ENCODE measurements around the gene LRRC9.
A peak's percentile ranks its signal among the peaks of the same experiment; 100 is the strongest.
"Not testable (repeated sequence)": the region's sequence is repeated elsewhere in the genome, so short reads cannot be mapped to it uniquely, and the experiment has no call there.

The LRRC9 gene

DNA sequence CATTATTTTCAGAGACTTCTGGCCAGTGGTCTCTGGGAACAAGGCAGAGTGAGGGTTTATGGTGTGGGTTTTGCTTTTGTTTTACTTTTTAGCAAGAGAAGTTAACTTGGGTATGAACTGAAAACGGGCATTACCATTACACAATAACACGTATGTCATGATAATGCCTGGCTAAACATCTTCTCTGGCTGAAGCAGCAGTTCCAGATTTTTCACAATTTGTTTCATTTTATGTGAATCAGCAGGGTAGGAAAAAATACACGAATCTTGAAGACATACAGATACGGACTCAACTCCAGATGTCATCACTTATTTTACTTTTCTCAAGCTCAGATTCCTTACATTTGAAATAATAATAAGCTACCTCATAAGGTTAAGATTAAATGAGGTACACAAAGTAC is 169.3 kb downstream of the LRRC9 start:
- ATAC-seq (replicated peaks; ENCODE audit: extremely low read depth, poor library complexity, severe bottlenecking) (no peak), DNase-seq (ENCODE audit: low spot score in 2 of 2) (no peak)
- Mint-ChIP-seq H3K36me3 (ENCODE audit: insufficient read depth) (peaks cover 16% of the 10 kb centered on the region), H3K27me3 (no peaks in the 10 kb centered on the region), H3K27ac (ENCODE audit: low read depth) (no peak overlapping the region), H3K4me1 (peaks cover 19% of the 10 kb centered on the region), H3K4me3 (peak overlapping the region; percentile 26), H3K9me3 (no peaks in the 10 kb centered on the region)

- peak overlapping the region; percentile 84 for H3K4me3 Mint-ChIP-seq
- no peaks in the 10 kb centered on the region for H3K27me3 Mint-ChIP-seq
- peak overlapping the region; percentile 89 for H3K27ac Mint-ChIP-seq (ENCODE audit: low read depth)
- H3K4me1 Mint-ChIP-seq: peaks cover 35% of the 10 kb centered on the region
- peaks cover 16% of the 10 kb centered on the region for H3K36me3 Mint-ChIP-seq (ENCODE audit: insufficient read depth)
- H3K9me3 Mint-ChIP-seq: no peaks in the 10 kb centered on the region
- DNase-seq (ENCODE audit: low spot score in 2 of 2): no peak
- no peak for ATAC-seq (replicated peaks; ENCODE audit: extremely low read depth, poor library complexity, severe bottlenecking)
Measured at GRCh38 chr14:60090864-60091519, 171.0 kb downstream of the LRRC9 start.

DNA sequence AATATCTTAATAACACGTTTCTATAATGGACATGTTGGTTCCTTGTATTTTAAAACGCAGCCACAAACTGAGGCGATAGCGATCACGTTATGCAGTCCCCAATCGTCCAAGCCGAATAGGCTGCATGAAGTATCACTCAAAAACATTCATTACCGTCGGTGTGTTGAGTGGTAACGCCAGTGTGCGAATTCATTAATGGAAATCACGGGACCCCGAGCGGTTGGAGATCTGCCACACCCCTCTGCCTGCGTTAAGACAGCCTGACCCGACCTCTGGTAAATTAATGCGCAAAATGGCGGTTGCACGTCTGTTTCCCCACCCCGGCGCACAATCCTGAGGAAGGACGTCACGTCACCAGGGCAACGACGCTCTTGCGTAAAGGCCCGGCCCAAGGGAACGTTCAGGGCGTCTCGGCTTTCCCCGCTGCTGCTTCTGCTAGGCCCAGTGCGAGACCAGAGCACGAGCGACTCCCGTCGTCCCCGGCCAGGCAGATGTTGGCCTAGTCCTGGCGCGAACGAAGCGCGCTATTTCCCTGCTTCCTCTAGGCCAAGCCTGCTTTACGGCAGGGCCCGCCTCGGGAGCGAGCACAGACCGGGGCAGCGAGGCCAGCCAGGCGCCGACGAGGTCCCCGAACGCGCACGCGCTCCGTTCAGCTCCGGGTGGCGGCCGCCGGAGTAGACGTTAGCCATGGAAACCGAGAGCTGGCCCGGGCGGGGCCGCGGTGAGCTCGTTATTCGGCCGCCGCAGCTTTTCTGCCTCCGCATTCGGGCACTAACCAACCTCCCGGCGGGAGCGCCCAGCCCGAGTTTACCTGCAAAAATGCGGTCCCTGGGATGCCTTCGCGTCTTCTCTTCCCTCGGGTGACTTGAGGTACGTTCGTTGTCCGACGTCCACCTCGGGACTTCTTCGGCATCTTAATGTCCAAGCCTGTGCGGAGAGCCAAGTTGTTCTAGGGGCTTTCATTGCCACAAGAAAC is 171.9 kb downstream of the LRRC9 start, which contains the start of gene PCNX4:
Gene PCNX4 (plus strand): TSS at position 374 of the 976 bp plus-strand sequence. CDS start 15,716 bp downstream, outside the sequence.
- Mint-ChIP-seq H3K4me3 (peak within 1 kb of the TSS; percentile 84), H3K4me1 (peaks cover 35% of the 10 kb centered on the region), H3K27ac (ENCODE audit: low read depth) (peak within 1 kb of the TSS; percentile 89), H3K36me3 (ENCODE audit: insufficient read depth) (peaks cover 16% of the 10 kb centered on the region), H3K9me3 (no peaks in the 10 kb centered on the region), H3K27me3 (no peaks in the 10 kb centered on the region)
- ATAC-seq (replicated peaks; ENCODE audit: extremely low read depth, poor library complexity, severe bottlenecking) (peak; percentile 93), DNase-seq (ENCODE audit: low spot score in 2 of 2) (peak; percentile 87 to 91)

DNA sequence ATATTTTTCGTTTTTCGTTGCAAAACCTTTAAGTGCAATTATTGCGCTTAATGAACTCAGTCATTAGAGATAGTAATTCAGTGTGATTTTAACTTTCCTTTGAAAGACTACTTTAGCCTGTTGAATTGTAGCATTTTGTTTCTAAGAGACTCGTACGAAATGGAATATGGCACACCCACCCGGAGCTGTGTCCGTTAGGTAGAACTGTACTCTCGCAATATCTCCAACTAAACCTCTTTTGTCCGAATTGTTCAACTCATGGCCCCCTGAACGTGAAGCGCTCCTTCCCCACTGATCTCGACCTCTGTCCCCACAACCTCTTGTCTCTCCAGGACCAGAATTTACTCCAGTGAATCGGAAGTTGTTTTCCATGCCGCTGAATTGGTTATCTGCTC is 172.6 kb downstream of the LRRC9 start:
- Mint-ChIP-seq H3K4me3 (peak overlapping the region; percentile 84), H3K36me3 (ENCODE audit: insufficient read depth) (peaks cover 19% of the 10 kb centered on the region), H3K27me3 (no peaks in the 10 kb centered on the region), H3K27ac (ENCODE audit: low read depth) (peak overlapping the region; percentile 89), H3K4me1 (peaks cover 35% of the 10 kb centered on the region), H3K9me3 (no peaks in the 10 kb centered on the region)
- peak; percentile 13 for ATAC-seq (replicated peaks; ENCODE audit: extremely low read depth, poor library complexity, severe bottlenecking)
- no peak for DNase-seq (ENCODE audit: low spot score in 2 of 2)

- DNase-seq (ENCODE audit: low spot score in 2 of 2): no peak
- H3K9me3 Mint-ChIP-seq: no peaks in the 10 kb centered on the region
- H3K27me3 Mint-ChIP-seq: no peaks in the 10 kb centered on the region
- H3K4me3 Mint-ChIP-seq: peak overlapping the region; percentile 84
- H3K4me1 Mint-ChIP-seq: peaks cover 39% of the 10 kb centered on the region
- peaks cover 23% of the 10 kb centered on the region for H3K36me3 Mint-ChIP-seq (ENCODE audit: insufficient read depth)
- H3K27ac Mint-ChIP-seq (ENCODE audit: low read depth): peak overlapping the region; percentile 89
- no peak for ATAC-seq (replicated peaks; ENCODE audit: extremely low read depth, poor library complexity, severe bottlenecking)
Measured at GRCh38 chr14:60093080-60093479, 173.1 kb downstream of the LRRC9 start.

DNA sequence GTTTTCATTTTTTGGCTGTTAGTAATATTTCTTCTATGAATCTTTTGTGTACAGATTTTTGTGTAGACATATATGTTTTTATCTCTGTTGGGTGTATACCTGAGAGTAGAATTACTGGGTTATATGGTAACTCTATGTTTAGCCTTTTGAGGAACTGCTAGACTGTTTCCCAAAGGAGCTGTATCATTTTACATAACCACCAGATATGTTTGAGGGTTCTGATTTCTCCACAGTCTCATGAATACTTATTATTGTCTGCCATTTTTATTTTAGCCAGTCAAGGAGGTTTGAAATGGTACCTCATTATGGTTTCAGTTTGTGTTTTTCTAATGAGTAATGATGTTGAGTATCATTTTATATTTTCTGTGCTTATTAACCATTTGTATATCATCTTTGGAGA is 173.7 kb downstream of the LRRC9 start:
- Mint-ChIP-seq H3K4me3 (peak overlapping the region; percentile 84), H3K27ac (ENCODE audit: low read depth) (peak overlapping the region; percentile 2), H3K4me1 (peaks cover 43% of the 10 kb centered on the region), H3K27me3 (no peaks in the 10 kb centered on the region), H3K36me3 (ENCODE audit: insufficient read depth) (peaks cover 23% of the 10 kb centered on the region), H3K9me3 (no peaks in the 10 kb centered on the region)
- ATAC-seq (replicated peaks; ENCODE audit: extremely low read depth, poor library complexity, severe bottlenecking) (no peak), DNase-seq (ENCODE audit: low spot score in 2 of 2) (no peak)

- peaks cover 43% of the 10 kb centered on the region for H3K4me1 Mint-ChIP-seq
Measured at GRCh38 chr14:60094306-60094897, 174.5 kb downstream of the LRRC9 start.

GRCh38 chr14:60095231-60095630 is 175.3 kb downstream of the LRRC9 start:
- H3K4me3 Mint-ChIP-seq: peak overlapping the region; percentile 84
- H3K27ac Mint-ChIP-seq (ENCODE audit: low read depth): no peak overlapping the region
- DNase-seq (ENCODE audit: low spot score in 2 of 2): no peak
- no peaks in the 10 kb centered on the region for H3K27me3 Mint-ChIP-seq
- H3K9me3 Mint-ChIP-seq: no peaks in the 10 kb centered on the region
- no peak for ATAC-seq (replicated peaks; ENCODE audit: extremely low read depth, poor library complexity, severe bottlenecking)
- H3K36me3 Mint-ChIP-seq (ENCODE audit: insufficient read depth): peaks cover 27% of the 10 kb centered on the region
- H3K4me1 Mint-ChIP-seq: peaks cover 43% of the 10 kb centered on the region

More at GRCh38 chr14:60094306-60094897, 174.5 kb downstream of the LRRC9 start:
- ATAC-seq (replicated peaks; ENCODE audit: extremely low read depth, poor library complexity, severe bottlenecking) (no peak), DNase-seq (ENCODE audit: low spot score in 2 of 2) (no peak)
- no peaks in the 10 kb centered on the region for H3K9me3 Mint-ChIP-seq
- H3K4me3 Mint-ChIP-seq: peak overlapping the region; percentile 84
- H3K27ac Mint-ChIP-seq (ENCODE audit: low read depth): peak overlapping the region; percentile 2
- peaks cover 23% of the 10 kb centered on the region for H3K36me3 Mint-ChIP-seq (ENCODE audit: insufficient read depth)
- no peaks in the 10 kb centered on the region for H3K27me3 Mint-ChIP-seq

- peaks cover 47% of the 10 kb centered on the region for H3K4me1 Mint-ChIP-seq
- no peak for ATAC-seq (replicated peaks; ENCODE audit: extremely low read depth, poor library complexity, severe bottlenecking)
- H3K27me3 Mint-ChIP-seq: no peaks in the 10 kb centered on the region
- no peak overlapping the region for H3K4me3 Mint-ChIP-seq
- DNase-seq (ENCODE audit: low spot score in 2 of 2): no peak
- H3K36me3 Mint-ChIP-seq (ENCODE audit: insufficient read depth): peaks cover 30% of the 10 kb centered on the region
- no peaks in the 10 kb centered on the region for H3K9me3 Mint-ChIP-seq
- no peak overlapping the region for H3K27ac Mint-ChIP-seq (ENCODE audit: low read depth)
Measured at GRCh38 chr14:60095781-60096450, 176.0 kb downstream of the LRRC9 start.

- Mint-ChIP-seq H3K36me3 (ENCODE audit: insufficient read depth) (peaks cover 19% of the 10 kb centered on the region), H3K27me3 (no peaks in the 10 kb centered on the region), H3K9me3 (no peaks in the 10 kb centered on the region), H3K4me3 (no peak overlapping the region), H3K4me1 (peaks cover 50% of the 10 kb centered on the region), H3K27ac (ENCODE audit: low read depth) (no peak overlapping the region)
- ATAC-seq (replicated peaks; ENCODE audit: extremely low read depth, poor library complexity, severe bottlenecking) (no peak), DNase-seq (ENCODE audit: low spot score in 2 of 2) (no peak)
Measured at GRCh38 chr14:60097974-60098373, 178.0 kb downstream of the LRRC9 start.

DNA sequence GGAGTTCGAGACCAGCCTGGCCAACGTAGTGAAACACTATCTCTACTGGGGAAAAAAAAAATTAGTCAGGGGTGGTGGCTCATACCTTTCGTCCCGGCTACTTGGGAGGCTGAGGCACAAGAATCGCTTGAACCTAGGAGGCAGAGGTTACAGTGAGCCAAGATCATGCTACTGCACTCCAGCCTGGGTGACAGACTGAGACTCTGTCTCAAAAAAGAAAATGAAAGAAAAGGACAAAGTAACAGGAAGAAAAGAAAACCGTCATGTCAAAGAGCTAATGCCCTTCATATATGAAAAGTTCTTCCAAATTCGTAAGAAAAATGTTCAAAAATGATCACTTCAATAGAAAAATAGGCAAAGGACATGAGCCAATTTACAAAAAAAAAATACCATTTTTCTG is 179.9 kb downstream of the LRRC9 start:
- H3K9me3 Mint-ChIP-seq; DNase-seq (ENCODE audit: low spot score in 2 of 2); ATAC-seq (replicated peaks; ENCODE audit: extremely low read depth, poor library complexity, severe bottlenecking); H3K4me3 Mint-ChIP-seq; H3K27me3 Mint-ChIP-seq: not testable (repeated sequence)
- Mint-ChIP-seq H3K4me1 (peaks cover 37% of the 10 kb centered on the region), H3K36me3 (ENCODE audit: insufficient read depth) (peaks cover 17% of the 10 kb centered on the region), H3K27ac (ENCODE audit: low read depth) (peak overlapping the region; percentile 32)

DNA sequence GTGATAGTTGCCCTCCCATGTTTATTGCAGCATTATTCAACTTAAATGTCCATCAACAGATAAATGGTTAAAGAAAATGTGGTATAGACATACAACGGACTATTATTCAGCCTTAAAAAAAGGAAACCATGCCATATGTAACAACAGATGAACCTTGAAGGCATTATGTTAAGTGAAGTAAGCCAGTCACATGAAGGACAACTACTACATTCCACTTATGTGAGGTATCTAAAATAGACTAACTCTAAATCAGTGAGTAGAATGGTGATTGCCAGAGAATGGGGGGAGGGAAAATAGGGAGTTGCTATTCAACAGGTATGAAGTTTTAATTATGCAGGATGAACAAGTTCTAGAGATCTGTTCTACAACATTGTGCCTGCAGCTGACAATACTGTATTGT is 181.8 kb downstream of the LRRC9 start:
- Mint-ChIP-seq H3K36me3 (ENCODE audit: insufficient read depth) (peaks cover 17% of the 10 kb centered on the region), H3K27ac (ENCODE audit: low read depth) (no peak overlapping the region), H3K4me1 (peaks cover 27% of the 10 kb centered on the region), H3K4me3 (no peak overlapping the region), H3K27me3 (no peaks in the 10 kb centered on the region), H3K9me3 (no peaks in the 10 kb centered on the region)
- DNase-seq (ENCODE audit: low spot score in 2 of 2) (no peak), ATAC-seq (replicated peaks; ENCODE audit: extremely low read depth, poor library complexity, severe bottlenecking) (no peak)
